Cardiac muscle cell (in vitro differentiated cells and primary cell): ENCODE measurements around the gene ARHGEF3. TPM values are rescaled to one million over a fixed set of nuclear protein-coding genes. Genes with fewer than 3 reads are reported as not detected.
A peak's percentile ranks its signal among the peaks of the same experiment; 100 is the strongest.

Experiments used
- DNase-seq, 2 donors: peaks; one replicate each; pipeline versions ENCODE4 v3.0.0 to v3.0.0-alpha.2; 2010 to 2017; ENCODE audit warnings: low read depth in 1 of 2, low spot score in 1 of 2
- H3K27ac ChIP-seq: fragments of 200-600 bp; sonication (generic); 2 replicates; pipeline ENCODE4 v1.5.1; 2016
- H3K27me3 ChIP-seq: fragments of 200-600 bp; sonication (generic); 2 replicates; pipeline ENCODE4 v1.6.0; 2016; ENCODE audit warnings: control low read depth
- H3K36me3 ChIP-seq: fragments of 200-600 bp; sonication (generic); 2 replicates; pipeline ENCODE4 v1.5.1; 2016; ENCODE audit warnings: control low read depth
- H3K4me1 ChIP-seq: fragments of 200-600 bp; sonication (generic); 2 replicates; pipeline ENCODE4 v1.8.1; 2017; ENCODE audit warnings: low read depth, mild to moderate bottlenecking, mixed run types
- H3K4me3 ChIP-seq: fragments of 200-600 bp; sonication (generic); 2 replicates; pipeline ENCODE4 v1.5.1; 2016; ENCODE audit warnings: mild to moderate bottlenecking
- H3K9me3 ChIP-seq: fragments of 200-600 bp; sonication (generic); 2 replicates; pipeline ENCODE4 v1.5.1; 2017; ENCODE audit warnings: low read depth, mild to moderate bottlenecking, control low read depth
- polyA plus RNA-seq: library from polyadenylated mRNA; unstranded; fragments of >200 nt; fragmentation: Nextera tagmentation; extraction: Ambion mirVana; gene quantifications from 2 replicates; pipeline ENCODE4 v1.2.1, GENCODE V29; 2016
- total RNA-seq: library from RNA; depleted of rRNA; stranded (reverse); fragments of >200 nt; gene quantifications from 2 replicates; pipeline ENCODE4 v1.2.3, GENCODE V29; 2016
- TF ChIP-seq, protein P1 (sequence below): IDR thresholded peaks from 2 replicates; pipeline ENCODE4 v1.5.1; 2012; ENCODE audit warnings: low read depth, mild to moderate bottlenecking, low read length

The ARHGEF3 gene
- total and polyA plus RNA-seq, 2 experiments from 2014 or later, result 9.3 to 12.8 TPM

GRCh38 chr3:56802790-56803189 lies 1.0 kb upstream of the ARHGEF3 start:
- no peak overlapping the region for H3K4me3 ChIP-seq
- H3K27me3 ChIP-seq, result peaks cover 4% of the 10 kb centered on the region
- TF ChIP-seq, protein P1, sequence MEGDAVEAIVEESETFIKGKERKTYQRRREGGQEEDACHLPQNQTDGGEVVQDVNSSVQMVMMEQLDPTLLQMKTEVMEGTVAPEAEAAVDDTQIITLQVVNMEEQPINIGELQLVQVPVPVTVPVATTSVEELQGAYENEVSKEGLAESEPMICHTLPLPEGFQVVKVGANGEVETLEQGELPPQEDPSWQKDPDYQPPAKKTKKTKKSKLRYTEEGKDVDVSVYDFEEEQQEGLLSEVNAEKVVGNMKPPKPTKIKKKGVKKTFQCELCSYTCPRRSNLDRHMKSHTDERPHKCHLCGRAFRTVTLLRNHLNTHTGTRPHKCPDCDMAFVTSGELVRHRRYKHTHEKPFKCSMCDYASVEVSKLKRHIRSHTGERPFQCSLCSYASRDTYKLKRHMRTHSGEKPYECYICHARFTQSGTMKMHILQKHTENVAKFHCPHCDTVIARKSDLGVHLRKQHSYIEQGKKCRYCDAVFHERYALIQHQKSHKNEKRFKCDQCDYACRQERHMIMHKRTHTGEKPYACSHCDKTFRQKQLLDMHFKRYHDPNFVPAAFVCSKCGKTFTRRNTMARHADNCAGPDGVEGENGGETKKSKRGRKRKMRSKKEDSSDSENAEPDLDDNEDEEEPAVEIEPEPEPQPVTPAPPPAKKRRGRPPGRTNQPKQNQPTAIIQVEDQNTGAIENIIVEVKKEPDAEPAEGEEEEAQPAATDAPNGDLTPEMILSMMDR, result no peak
- no peaks in the 10 kb centered on the region for H3K9me3 ChIP-seq
- no peak for DNase-seq
- H3K36me3 ChIP-seq, result no peaks in the 10 kb centered on the region
- H3K27ac ChIP-seq, result no peak overlapping the region
- H3K4me1 ChIP-seq, result peaks cover 3% of the 10 kb centered on the region

- DNase-seq, result no peak
- Histone ChIP-seq H3K4me3 (peak overlapping the region; percentile 43), H3K4me1 (peaks cover 3% of the 10 kb centered on the region), H3K27me3 (peaks cover 4% of the 10 kb centered on the region), H3K27ac (no peak overlapping the region), H3K9me3 (no peaks in the 10 kb centered on the region), H3K36me3 (no peaks in the 10 kb centered on the region)
- TF ChIP-seq, protein P1, result no peak
Measured at GRCh38 chr3:56802378-56802745, 613 bp upstream of the ARHGEF3 start.

- TF ChIP-seq, protein P1, result no peak
- H3K27me3 ChIP-seq, result peaks cover 4% of the 10 kb centered on the region
- no peak overlapping the region for H3K27ac ChIP-seq
- no peak for DNase-seq
- H3K9me3 ChIP-seq, result no peaks in the 10 kb centered on the region
- H3K36me3 ChIP-seq, result no peaks in the 10 kb centered on the region
- peaks cover 3% of the 10 kb centered on the region for H3K4me1 ChIP-seq
- H3K4me3 ChIP-seq, result peak overlapping the region; percentile 43
Measured at GRCh38 chr3:56800832-56801661, 702 bp downstream of the ARHGEF3 start.

DNA sequence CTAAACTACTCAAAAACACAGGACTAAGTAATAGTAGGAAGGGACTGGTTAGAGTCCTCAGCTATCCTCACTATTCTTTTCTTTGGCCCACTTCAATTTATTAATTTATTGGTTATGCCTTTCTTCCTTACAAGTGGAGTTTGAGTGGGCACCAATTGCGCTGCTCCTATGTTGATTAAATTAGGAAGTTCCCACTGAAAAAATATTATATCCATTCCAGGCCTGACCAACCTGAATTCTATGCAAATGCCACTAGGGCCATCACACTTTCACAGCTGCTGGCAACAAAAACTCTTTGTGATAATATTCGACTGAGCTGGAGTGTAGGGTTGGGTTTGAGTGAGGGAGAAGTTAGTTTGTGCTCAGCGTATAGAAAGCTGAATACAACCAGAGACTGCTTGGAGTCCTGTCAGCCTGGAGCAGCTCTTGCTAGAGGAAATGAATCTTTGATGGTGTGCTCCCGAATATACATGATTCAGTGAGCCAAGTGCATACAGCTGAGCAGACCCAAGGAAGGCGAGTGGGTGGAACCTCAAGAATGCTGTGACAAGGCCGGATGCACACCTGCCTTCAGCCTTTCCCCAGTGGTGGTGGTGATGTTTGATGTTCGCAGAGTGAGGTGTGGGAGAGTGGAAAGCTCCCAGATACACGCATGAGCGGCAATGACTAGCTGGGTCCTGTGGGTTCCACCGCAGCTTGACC lies 1.5 kb downstream of the ARHGEF3 start:
- Histone ChIP-seq H3K4me1 (peaks cover 3% of the 10 kb centered on the region), H3K36me3 (no peaks in the 10 kb centered on the region), H3K27ac (no peak overlapping the region), H3K9me3 (no peaks in the 10 kb centered on the region), H3K27me3 (peaks cover 4% of the 10 kb centered on the region), H3K4me3 (no peak overlapping the region)
- TF ChIP-seq, protein P1, result peak; percentile 3
- DNase-seq, result no peak

GRCh38 chr3:56799251-56799882 lies 2.4 kb downstream of the ARHGEF3 start:
- DNase-seq, result peak; percentile 59 to 82
- Histone ChIP-seq H3K9me3 (no peaks in the 10 kb centered on the region), H3K36me3 (no peaks in the 10 kb centered on the region), H3K4me3 (no peak overlapping the region), H3K27ac (no peak overlapping the region), H3K4me1 (peaks cover 3% of the 10 kb centered on the region), H3K27me3 (peaks cover 4% of the 10 kb centered on the region)
- TF ChIP-seq, protein P1, result peak; percentile 51
